Endothelial cell of hepatic sinusoid (primary cell): ENCODE data around the gene PCSK9.

Experiments used
- in situ Hi-C: cut with HindIII; loops from 2 replicates; pipeline ENCODE4 v1.10.0; 2017; ENCODE audit warnings: low sequenced_read_pairs

PCSK9 gene

GRCh38 chr1:55043011-55043410, 3.7 kb downstream of the PCSK9 start:
- in situ Hi-C loops: no loop called here

DNA sequence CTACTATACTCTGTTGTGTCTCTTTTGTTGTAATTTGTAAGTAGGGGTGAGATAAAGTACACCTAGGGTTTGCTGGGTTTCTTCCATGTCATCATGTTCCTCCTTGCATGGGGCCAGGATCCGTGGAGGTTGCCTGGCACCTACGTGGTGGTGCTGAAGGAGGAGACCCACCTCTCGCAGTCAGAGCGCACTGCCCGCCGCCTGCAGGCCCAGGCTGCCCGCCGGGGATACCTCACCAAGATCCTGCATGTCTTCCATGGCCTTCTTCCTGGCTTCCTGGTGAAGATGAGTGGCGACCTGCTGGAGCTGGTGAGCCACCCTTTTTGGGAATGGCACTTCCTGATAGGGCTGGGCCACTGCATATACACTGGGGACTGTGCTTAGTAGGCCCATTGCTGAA, 4.4 kb downstream of the PCSK9 start:
- in situ Hi-C loops: no loop called here

- in situ Hi-C loops: loop anchor here (5.0 kb wide), 1 partner anchor 53 kb away; no protein-coding TSS in a partner anchor
These were observed 5.5 kb downstream of the PCSK9 start for GRCh38 chr1:55044617-55045397.

DNA sequence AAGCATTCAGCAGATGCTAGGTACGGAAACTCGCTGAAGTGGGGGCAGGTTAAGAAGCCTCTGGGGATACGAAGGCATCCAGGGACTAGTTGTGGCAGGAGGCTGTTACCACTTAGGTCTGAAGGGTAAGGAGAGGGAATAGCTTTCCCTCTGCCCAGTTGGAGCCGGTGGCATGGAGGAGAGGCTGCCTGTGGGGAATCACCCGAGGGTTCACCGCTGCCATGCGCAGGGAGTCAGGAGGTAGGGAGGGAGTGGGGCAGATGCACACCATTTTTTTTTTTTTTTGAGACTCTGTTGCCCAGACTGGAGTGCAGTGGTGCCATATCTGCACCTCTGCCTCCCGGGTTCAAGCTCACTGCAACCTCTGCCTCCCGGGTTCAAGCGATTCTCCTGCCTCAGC, 6.1 kb downstream of the PCSK9 start:
- in situ Hi-C loops: loop anchor here (5.0 kb wide), 1 partner anchor 53 kb away; no protein-coding TSS in a partner anchor

DNA sequence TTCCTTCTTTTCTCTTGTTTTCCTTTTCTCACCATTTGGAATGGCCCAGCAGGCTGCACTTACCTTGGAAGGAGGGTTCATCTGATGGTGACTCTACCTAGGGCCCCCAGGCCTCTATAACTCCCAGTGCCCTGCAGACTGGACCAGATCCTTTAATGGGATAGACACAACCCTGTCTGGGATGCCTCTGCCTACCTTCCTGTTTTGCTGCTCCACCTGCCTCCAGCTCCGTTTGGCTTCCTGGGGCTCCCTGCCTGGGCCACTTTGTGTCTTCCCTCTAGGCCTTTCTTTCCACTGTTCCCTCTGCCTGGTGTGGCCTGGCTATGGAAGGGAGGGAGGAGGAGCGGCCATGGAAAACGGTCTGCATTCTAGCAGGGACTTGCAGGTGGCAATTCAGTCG, 7.5 kb downstream of the PCSK9 start:
- in situ Hi-C loops: loop anchor here (5.0 kb wide), 1 partner anchor 55 kb away; no protein-coding TSS in a partner anchor

DNA sequence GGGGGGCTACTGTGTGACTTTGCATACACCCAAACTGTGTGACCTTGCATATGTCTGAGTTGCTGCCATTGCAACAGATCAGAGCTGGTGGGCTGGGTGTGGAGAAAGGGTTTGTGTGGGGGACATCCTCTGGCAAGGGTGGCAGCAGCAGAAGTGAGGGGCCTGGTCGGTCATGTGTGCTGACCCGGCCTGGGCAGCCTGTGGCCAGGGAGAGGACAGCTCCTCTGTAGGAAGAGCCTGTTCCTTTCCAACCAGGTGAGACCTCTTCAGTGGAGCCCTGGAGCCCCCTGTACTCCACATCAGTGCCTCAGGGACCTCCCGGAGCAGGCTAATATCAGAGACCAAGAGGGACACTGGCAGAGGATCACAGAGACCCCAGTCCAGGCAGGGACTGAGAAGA, 8.3 kb downstream of the PCSK9 start:
- in situ Hi-C loops: loop anchor here (5.0 kb wide), 1 partner anchor 55 kb away; no protein-coding TSS in a partner anchor

GRCh38 chr1:55048453-55049270, 9.3 kb downstream of the PCSK9 start:
- in situ Hi-C loops: loop anchor here (5.0 kb wide), 1 partner anchor 56 kb away; no protein-coding TSS in a partner anchor

GRCh38 chr1:55049271-55049913, 10.0 kb downstream of the PCSK9 start:
- in situ Hi-C loops: loop anchor here (5.0 kb wide), 1 partner anchor 57 kb away; no protein-coding TSS in a partner anchor

DNA sequence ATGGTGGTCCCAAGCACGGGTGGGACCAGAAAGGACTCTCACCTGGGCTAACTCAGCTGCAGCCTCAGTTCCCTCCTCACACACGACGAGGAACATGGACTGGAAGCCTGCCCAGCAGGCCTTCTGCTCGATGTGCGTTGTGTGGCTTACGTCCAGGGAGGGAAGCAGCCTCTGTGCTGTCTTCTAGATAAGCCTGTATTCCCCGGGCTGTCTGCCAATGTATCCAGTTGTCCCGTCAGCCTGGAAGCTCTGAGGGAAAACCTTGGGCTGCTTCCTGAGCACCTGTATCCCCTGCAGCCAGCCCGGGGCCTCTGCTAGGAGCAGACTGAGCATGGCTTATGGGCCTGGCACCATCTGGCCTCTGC, 10.5 kb downstream of the PCSK9 start:
- in situ Hi-C loops: loop anchor here (5.0 kb wide), 1 partner anchor 58 kb away; no protein-coding TSS in a partner anchor

GRCh38 chr1:55050283-55050682, 10.9 kb downstream of the PCSK9 start:
- in situ Hi-C loops: no loop called here

- in situ Hi-C loops: no loop called here
These were observed 11.8 kb downstream of the PCSK9 start for GRCh38 chr1:55051169-55051568.

DNA sequence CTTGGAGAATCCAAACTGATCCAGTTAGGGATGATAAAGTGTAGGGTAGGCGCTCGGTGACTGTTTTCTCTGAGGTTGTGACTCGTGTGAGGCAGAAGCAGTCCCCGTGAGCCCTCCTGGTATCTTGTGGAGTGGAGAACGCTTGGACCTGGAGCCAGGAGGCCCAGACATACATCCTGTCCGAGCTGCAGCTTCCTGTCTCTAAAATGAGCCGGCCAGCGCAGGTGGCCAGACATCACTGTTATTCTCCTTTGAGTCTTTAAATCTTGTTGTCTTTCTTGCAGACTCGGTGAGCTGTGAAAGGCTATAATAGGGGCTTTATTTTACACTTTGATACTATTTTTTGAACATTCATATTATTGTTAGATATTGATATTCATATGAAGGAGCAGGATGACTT, 12.3 kb downstream of the PCSK9 start:
- in situ Hi-C loops: no loop called here

DNA sequence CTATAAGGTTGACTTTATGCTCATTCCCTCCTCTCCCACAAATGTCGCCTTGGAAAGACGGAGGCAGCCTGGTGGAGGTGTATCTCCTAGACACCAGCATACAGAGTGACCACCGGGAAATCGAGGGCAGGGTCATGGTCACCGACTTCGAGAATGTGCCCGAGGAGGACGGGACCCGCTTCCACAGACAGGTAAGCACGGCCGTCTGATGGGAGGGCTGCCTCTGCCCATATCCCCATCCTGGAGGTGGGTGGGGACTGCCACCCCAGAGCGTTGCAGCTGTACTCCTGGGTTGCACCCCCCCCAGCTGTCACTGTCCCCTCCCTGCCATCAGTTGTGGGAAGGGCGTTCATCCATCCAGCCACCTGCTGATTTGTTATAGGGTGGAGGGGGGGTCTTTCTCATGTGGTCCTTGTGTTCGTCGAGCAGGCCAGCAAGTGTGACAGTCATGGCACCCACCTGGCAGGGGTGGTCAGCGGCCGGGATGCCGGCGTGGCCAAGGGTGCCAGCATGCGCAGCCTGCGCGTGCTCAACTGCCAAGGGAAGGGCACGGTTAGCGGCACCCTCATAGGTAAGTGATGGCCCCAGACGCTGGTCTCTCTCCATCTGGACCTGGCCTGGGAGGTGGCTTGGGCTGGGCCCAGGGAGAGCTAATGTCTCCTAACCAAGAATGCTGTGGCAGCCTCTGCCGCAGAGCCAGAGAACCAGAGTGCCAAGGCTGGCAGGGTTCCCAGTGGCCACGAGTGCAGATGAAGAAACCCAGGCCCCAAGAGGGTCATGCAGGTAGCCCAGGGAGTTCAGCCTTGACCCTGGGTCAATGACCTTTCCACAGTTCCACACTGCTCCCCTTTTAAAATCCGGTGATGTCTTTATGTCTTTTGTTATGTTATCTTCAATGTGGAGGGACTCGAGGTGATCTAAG, 13.1 kb downstream of the PCSK9 start:
- in situ Hi-C loops: no loop called here

- in situ Hi-C loops: no loop called here
These were observed 14.1 kb downstream of the PCSK9 start for GRCh38 chr1:55053265-55053954.

DNA sequence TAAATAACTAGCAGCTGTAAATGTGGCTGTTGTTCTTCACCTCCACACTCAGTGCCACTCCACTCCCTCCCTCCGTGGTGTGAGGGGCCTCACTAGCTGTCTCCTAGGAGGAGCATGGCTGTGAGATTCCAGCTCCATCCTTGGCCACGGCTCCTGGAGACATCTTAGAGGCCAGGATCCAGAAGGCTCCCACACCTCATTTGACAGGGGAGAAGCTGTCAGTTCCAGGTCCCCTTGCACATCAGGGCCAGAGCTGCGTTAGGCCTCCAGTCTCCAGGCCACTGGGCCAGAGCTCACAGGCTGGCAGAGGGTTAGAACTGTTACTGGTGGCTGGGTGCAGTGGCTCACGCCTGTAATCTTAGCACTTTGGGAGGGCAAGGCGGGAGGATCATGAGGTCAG, 15.0 kb downstream of the PCSK9 start:
- in situ Hi-C loops: no loop called here

DNA sequence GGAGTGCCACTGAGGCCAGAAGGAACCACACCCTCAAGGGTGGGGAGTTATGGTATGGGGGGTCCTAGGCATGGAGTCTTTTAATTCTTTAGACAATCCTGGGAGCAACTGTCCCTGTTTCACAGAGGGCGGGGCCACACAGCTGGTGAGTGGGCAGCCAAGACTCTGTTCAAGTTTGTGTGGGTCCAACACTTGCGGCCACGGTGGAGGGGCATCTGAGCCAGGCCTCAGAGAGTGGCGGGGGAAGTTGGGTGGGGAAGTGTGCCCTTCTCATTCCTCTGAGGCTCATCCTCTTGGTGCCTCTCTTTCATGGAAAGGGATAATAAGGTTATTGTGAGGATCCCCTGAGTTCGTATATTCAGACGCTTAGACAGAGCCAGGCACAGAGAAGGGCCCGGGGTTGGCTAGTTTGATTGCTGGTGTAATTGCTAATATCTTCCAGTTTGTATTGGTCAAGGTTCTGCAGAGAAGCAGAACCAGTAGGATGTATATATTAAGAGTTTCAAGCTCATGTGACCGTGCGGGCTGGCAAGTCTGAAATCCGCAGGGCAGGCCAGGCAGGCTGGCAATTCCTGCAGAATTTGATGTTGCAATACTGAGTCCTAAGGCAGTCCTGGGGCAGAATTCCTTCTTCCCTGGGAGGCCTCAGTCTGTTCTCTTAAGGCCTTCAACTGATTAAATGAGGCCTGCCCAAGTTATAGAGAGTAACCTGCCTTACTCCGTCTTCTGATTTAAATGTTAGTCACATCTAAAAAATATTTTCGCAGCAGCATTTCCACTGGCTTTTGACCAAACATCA, 15.9 kb downstream of the PCSK9 start:
- in situ Hi-C loops: no loop called here

- in situ Hi-C loops: no loop called here
These were observed 16.7 kb downstream of the PCSK9 start for GRCh38 chr1:55055951-55056631.

DNA sequence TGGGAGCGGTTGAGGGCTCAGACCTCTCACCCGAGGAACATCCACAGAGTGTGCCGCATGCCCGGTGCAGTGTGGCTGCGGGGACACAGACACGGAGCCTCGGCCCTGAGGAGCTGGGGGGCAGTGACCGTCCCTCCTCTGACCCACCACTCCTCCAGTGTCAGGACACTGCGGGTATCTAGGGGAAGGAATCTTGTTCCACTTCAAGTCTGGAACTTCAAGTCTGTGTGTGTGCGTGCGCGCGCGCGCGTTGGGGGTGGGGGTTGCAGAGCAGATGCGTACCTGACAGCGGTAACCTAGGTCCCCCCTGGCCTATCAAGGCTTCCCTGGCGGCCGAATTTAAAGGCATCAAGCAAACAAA, 17.3 kb downstream of the PCSK9 start:
- in situ Hi-C loops: no loop called here
